Measurements from ENCODE around the gene FHIT.

FHIT gene

GRCh38 chr3:59733041-59733809 lies 1518.0 kb downstream of the FHIT start:
- H3K36me3 ChIP-seq = no peaks in the 10 kb centered on the region
- intact Hi-C loops (cut with DNase I; ENCODE audit: low total_unique reads) = no loop called here
- no peak for DNase-seq
- no peaks in the 10 kb centered on the region for H3K9me3 ChIP-seq
- H3K27me3 ChIP-seq = no peaks in the 10 kb centered on the region
- no peak for TF ChIP-seq CTCF (IDR thresholded peaks at IDR 0.05)
- no peak overlapping the region for H3K4me3 ChIP-seq
- no peaks in the 10 kb centered on the region for H3K4me1 ChIP-seq
- no peak overlapping the region for H3K27ac ChIP-seq

- no peak for DNase-seq
- Histone ChIP-seq H3K4me3 (no peak overlapping the region), H3K27ac (no peak overlapping the region), H3K27me3 (no peaks in the 10 kb centered on the region), H3K9me3 (no peaks in the 10 kb centered on the region), H3K4me1 (no peaks in the 10 kb centered on the region), H3K36me3 (no peaks in the 10 kb centered on the region)
- TF ChIP-seq CTCF (IDR thresholded peaks at IDR 0.05) = no peak
- intact Hi-C loops (cut with DNase I; ENCODE audit: low total_unique reads) = no loop called here
These were observed 1519.3 kb downstream of the FHIT start for GRCh38 chr3:59731943-59732342.

- Histone ChIP-seq H3K9me3 (no peaks in the 10 kb centered on the region), H3K27ac (no peak overlapping the region), H3K36me3 (no peaks in the 10 kb centered on the region), H3K27me3 (no peaks in the 10 kb centered on the region), H3K4me1 (no peaks in the 10 kb centered on the region), H3K4me3 (no peak overlapping the region)
- intact Hi-C loops (cut with DNase I; ENCODE audit: low total_unique reads) = no loop called here
- DNase-seq = no peak
- no peak for TF ChIP-seq CTCF (IDR thresholded peaks at IDR 0.05)
These were observed 1520.7 kb downstream of the FHIT start for GRCh38 chr3:59730591-59730990.

GRCh38 chr3:59728587-59728908 lies 1522.7 kb downstream of the FHIT start:
- no peak for TF ChIP-seq CTCF (IDR thresholded peaks at IDR 0.05)
- intact Hi-C loops (cut with DNase I; ENCODE audit: low total_unique reads) = no loop called here
- Histone ChIP-seq H3K27ac (no peak overlapping the region), H3K9me3 (peaks cover 0 to 4% (median 0%) of the 10 kb centered on the region in 3 donors), H3K27me3 (no peaks in the 10 kb centered on the region), H3K36me3 (no peaks in the 10 kb centered on the region), H3K4me3 (no peak overlapping the region), H3K4me1 (no peaks in the 10 kb centered on the region)
- no peak for DNase-seq

GRCh38 chr3:59727902-59728586 lies 1523.2 kb downstream of the FHIT start:
- Histone ChIP-seq H3K27ac (no peak overlapping the region), H3K4me3 (no peak overlapping the region), H3K9me3 (peaks cover 0 to 4% (median 0%) of the 10 kb centered on the region in 3 donors), H3K27me3 (no peaks in the 10 kb centered on the region), H3K4me1 (no peaks in the 10 kb centered on the region), H3K36me3 (no peaks in the 10 kb centered on the region)
- no peak for TF ChIP-seq CTCF (IDR thresholded peaks at IDR 0.05)
- intact Hi-C loops (cut with DNase I; ENCODE audit: low total_unique reads) = no loop called here
- no peak for DNase-seq

Measured in tibial artery (tissue), 4 donors.